ENCODE results near the gene WNT11. TPM values are rescaled to one million over a fixed set of nuclear protein-coding genes. Genes with fewer than 3 reads are reported as not detected.
A peak's percentile ranks its signal among the peaks of the same experiment; 100 is the strongest.

Gene WNT11
- total RNA-seq, 2 donors from 2014 or later: 0.57 to 2.1 TPM

DNA sequence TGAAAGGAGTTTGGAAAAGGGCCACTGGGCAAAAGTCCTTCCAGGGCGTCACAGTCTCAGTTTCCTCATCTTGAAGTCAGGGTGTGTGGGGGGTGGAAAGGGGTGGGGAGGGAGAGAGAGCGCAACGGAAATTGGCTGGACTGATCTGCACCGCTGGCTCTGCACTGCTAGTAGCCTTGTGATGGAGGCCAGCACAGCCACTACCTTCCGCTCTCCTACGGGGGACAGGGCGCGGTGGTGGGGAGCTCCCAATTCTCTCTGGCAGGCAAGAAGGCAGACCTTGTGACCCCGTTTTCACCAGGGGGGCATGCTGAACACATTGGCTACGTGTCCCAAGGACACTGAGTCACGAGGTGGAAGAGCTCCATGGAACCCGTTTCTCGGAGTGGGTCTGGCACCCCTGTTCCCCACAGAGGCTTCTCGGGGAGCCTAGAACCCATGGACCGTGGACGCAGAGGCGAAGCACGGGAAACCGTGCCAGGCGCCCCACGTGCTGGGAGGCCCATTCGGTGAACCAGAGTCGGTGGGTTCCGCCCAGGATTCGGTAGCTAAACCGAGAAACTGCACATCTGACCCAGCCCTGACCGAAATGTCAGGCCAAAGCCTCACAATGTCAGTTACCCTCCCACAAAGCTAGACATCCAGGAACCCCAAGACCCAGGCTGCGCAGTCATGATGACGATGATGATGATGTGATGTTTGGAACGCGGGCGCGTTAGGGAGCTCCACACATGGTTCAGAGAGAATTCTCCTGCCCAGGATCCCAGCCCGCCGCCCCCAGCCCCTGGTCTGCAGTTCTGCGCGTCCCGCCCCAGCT is 28.3 kb upstream of the WNT11 start:
- ATAC-seq (peak; percentile 37), DNase-seq (peak in 1 of 3 donors; percentile 14)
- H3K36me3 Mint-ChIP-seq (ENCODE audit: low read depth): no peaks in the 10 kb centered on the region
- H3K4me1 Mint-ChIP-seq: peaks cover 34% of the 10 kb centered on the region
- peak overlapping the region; percentile 93 for H3K27ac Mint-ChIP-seq
- no peaks in the 10 kb centered on the region for H3K9me3 ChIP-seq (ENCODE audit: control insufficient read depth, low read length, poor library complexity, severe bottlenecking)
- peak overlapping the region; percentile 91 for H3K4me3 Mint-ChIP-seq
- no peaks in the 10 kb centered on the region for H3K27me3 Mint-ChIP-seq

DNA sequence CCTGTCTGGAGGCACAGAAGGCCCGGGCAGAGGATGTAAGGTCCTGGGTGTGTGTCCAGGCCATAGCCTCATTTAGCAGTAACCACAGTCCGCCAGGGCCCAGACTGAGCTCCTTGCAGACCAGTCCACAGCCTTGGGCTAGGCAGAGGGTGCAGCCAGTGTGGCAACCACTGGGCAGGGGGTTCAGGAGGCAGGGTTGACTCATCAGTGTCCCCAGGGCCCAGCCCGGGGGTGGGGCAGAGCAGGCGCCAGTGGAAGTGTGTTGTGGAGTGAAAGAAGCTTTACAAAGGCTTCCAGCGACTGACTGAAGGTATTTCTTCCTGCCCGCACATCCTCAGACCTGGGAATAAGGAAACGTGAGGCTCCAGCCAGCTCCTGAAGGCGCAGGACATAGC is 27.7 kb upstream of the WNT11 start:
- Mint-ChIP-seq H3K27ac (peak overlapping the region; percentile 93), H3K36me3 (ENCODE audit: low read depth) (no peaks in the 10 kb centered on the region)
- no peak for DNase-seq

GRCh38 chr11:76233196-76233921 is 27.1 kb upstream of the WNT11 start:
- peaks cover 4% of the 10 kb centered on the region for H3K27me3 Mint-ChIP-seq
- no peaks in the 10 kb centered on the region for H3K36me3 Mint-ChIP-seq (ENCODE audit: low read depth)
- peaks cover 35% of the 10 kb centered on the region for H3K4me1 Mint-ChIP-seq
- DNase-seq (no peak), ATAC-seq (no peak)
- peak overlapping the region; percentile 59 for H3K27ac Mint-ChIP-seq
- H3K4me3 Mint-ChIP-seq: peak overlapping the region; percentile 91
- no peaks in the 10 kb centered on the region for H3K9me3 ChIP-seq (ENCODE audit: control insufficient read depth, low read length, poor library complexity, severe bottlenecking)

More for the DNA sequence above, 27.7 kb upstream of the WNT11 start:
- H3K27me3 Mint-ChIP-seq: no peaks in the 10 kb centered on the region
- peaks cover 34% of the 10 kb centered on the region for H3K4me1 Mint-ChIP-seq
- peak overlapping the region; percentile 91 for H3K4me3 Mint-ChIP-seq
- no peak for ATAC-seq
- no peaks in the 10 kb centered on the region for H3K9me3 ChIP-seq (ENCODE audit: control insufficient read depth, low read length, poor library complexity, severe bottlenecking)

DNA sequence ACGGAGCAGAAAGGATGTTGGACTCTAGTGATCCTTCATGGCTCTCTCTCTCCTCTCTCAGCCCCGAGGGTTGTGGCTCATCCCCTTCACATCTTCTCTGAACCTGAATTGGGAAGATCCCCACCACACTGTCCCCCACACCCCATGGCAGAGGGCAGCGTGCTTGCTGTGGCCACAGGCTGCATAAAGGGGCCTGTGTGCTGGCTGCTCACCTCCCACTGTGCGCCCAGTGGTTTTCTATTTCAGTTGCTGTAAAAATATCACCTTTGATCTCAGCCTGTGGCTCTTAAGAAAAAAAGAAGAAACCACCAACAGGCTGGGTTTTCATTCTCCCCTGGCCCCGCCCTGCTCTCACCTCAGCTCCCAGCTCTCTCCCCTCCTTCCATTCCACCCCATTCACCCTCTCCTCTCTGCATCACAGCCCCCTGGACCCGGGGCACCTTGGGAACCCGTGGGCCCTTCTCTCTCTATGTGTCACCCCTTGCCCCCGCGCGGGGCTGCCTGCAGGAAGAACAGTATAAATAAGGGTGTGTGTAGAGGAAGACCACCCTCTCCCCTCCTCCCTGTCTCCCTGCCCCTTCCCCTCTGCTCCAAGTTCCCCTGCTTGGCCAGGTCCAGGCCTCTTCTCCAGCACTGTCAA is 25.8 kb upstream of the WNT11 start:
- peak overlapping the region; percentile 89 for H3K4me3 Mint-ChIP-seq
- H3K36me3 Mint-ChIP-seq (ENCODE audit: low read depth): no peaks in the 10 kb centered on the region
- peaks cover 39% of the 10 kb centered on the region for H3K4me1 Mint-ChIP-seq
- H3K27me3 Mint-ChIP-seq: peaks cover 12% of the 10 kb centered on the region
- ATAC-seq (peak; percentile 57), DNase-seq (peak in 1 of 3 donors; percentile 22)
- H3K27ac Mint-ChIP-seq: peak overlapping the region; percentile 59
- no peaks in the 10 kb centered on the region for H3K9me3 ChIP-seq (ENCODE audit: control insufficient read depth, low read length, poor library complexity, severe bottlenecking)

GRCh38 chr11:76231121-76231738 is 24.9 kb upstream of the WNT11 start:
- Mint-ChIP-seq H3K4me3 (no peak overlapping the region), H3K27ac (peak overlapping the region; percentile 59), H3K36me3 (ENCODE audit: low read depth) (no peaks in the 10 kb centered on the region), H3K4me1 (peaks cover 36% of the 10 kb centered on the region), H3K27me3 (peaks cover 12% of the 10 kb centered on the region)
- ATAC-seq: no peak
- H3K9me3 ChIP-seq (ENCODE audit: control insufficient read depth, low read length, poor library complexity, severe bottlenecking): no peaks in the 10 kb centered on the region
- no peak for DNase-seq

GRCh38 chr11:76230392-76230791 is 24.1 kb upstream of the WNT11 start:
- Mint-ChIP-seq H3K4me3 (no peak overlapping the region), H3K36me3 (ENCODE audit: low read depth) (no peaks in the 10 kb centered on the region), H3K4me1 (peaks cover 28% of the 10 kb centered on the region), H3K27me3 (peaks cover 12% of the 10 kb centered on the region), H3K27ac (peak overlapping the region; percentile 8)
- DNase-seq (no peak), ATAC-seq (no peak)
- no peaks in the 10 kb centered on the region for H3K9me3 ChIP-seq (ENCODE audit: control insufficient read depth, low read length, poor library complexity, severe bottlenecking)

DNA sequence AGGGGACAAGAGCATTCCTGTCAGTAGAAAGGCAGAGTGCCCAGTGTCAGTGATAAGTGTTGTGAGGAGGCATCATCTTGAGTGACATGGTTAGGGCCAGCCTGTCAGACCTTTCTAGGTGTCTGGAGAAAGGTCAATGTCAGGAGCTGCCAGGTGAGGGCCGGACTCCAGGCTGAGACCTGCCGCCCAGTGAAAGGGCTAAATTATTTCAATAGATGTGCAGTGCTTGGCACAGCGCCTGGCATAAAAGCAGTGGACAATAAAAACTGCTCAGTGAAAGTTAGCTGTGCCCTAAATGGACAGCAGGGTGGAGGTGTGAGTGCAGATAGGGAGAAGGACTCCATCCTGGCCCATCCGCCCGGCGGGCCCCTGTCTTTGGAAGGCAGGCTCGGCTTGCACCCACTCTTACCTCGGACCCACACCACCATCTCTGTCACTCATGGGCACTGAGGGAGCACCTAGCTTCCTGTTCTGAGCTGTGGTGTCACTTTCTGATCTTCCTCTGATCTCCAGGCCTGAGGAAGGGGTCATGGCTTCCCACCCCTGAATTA is 23.5 kb upstream of the WNT11 start:
- Mint-ChIP-seq H3K27ac (peak overlapping the region; percentile 8), H3K4me3 (no peak overlapping the region), H3K4me1 (peaks cover 24% of the 10 kb centered on the region), H3K36me3 (ENCODE audit: low read depth) (no peaks in the 10 kb centered on the region), H3K27me3 (peaks cover 15% of the 10 kb centered on the region)
- H3K9me3 ChIP-seq (ENCODE audit: control insufficient read depth, low read length, poor library complexity, severe bottlenecking): no peaks in the 10 kb centered on the region
- ATAC-seq: no peak
- DNase-seq: no peak

DNA sequence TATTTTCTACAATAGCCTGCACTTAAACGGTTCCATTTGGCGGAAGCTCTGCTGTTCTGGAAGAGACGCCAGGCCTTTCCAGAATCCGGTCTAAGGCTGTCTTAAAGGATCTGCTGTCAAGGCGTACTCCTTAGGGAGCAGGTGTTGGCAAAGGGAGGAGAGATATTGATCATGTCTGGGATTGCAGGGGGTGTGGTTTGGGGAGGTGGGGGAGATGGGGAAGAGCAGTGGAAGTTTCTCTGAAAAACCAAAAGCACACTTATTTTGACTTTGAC is 22.5 kb upstream of the WNT11 start:
- no peaks in the 10 kb centered on the region for H3K9me3 ChIP-seq (ENCODE audit: control insufficient read depth, low read length, poor library complexity, severe bottlenecking)
- peaks cover 21% of the 10 kb centered on the region for H3K4me1 Mint-ChIP-seq
- DNase-seq (no peak), ATAC-seq (no peak)
- H3K27me3 Mint-ChIP-seq: peaks cover 17% of the 10 kb centered on the region
- no peaks in the 10 kb centered on the region for H3K36me3 Mint-ChIP-seq (ENCODE audit: low read depth)
- H3K4me3 Mint-ChIP-seq: no peak overlapping the region
- no peak overlapping the region for H3K27ac Mint-ChIP-seq

GRCh38 chr11:76228071-76228874 is 22.0 kb upstream of the WNT11 start:
- Mint-ChIP-seq H3K4me3 (no peak overlapping the region), H3K27me3 (peaks cover 21% of the 10 kb centered on the region), H3K4me1 (peaks cover 18% of the 10 kb centered on the region), H3K27ac (no peak overlapping the region), H3K36me3 (ENCODE audit: low read depth) (no peaks in the 10 kb centered on the region)
- no peaks in the 10 kb centered on the region for H3K9me3 ChIP-seq (ENCODE audit: control insufficient read depth, low read length, poor library complexity, severe bottlenecking)
- DNase-seq (no peak), ATAC-seq (no peak)

DNA sequence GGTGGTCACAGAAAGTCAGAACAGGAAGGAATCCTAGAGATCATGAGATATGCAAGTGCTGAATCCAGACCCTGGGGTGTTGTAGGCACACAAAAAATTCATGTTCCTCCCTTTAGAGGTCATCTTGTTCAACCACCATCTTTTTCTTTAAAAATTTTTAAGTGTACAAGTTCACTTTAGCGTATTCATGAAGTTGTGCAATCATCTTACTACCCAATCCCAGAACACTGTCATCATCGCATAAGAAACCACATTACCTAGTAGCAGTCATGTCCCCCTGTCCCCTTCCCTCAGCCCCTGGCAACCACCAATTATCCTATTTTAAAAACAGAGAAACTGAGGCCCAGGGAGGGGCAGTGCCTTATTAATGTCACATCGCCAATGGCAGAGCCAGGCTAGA is 20.3 kb upstream of the WNT11 start:
- Mint-ChIP-seq H3K4me1 (peaks cover 5% of the 10 kb centered on the region), H3K4me3 (no peak overlapping the region), H3K36me3 (ENCODE audit: low read depth) (no peaks in the 10 kb centered on the region), H3K27me3 (peaks cover 22% of the 10 kb centered on the region), H3K27ac (no peak overlapping the region)
- ATAC-seq: no peak
- no peak for DNase-seq
- no peaks in the 10 kb centered on the region for H3K9me3 ChIP-seq (ENCODE audit: control insufficient read depth, low read length, poor library complexity, severe bottlenecking)

- ATAC-seq (no peak), DNase-seq (no peak)
- no peak overlapping the region for H3K27ac Mint-ChIP-seq
- H3K4me3 Mint-ChIP-seq: no peak overlapping the region
- H3K27me3 Mint-ChIP-seq: peaks cover 26% of the 10 kb centered on the region
- peaks cover 5% of the 10 kb centered on the region for H3K4me1 Mint-ChIP-seq
- no peaks in the 10 kb centered on the region for H3K9me3 ChIP-seq (ENCODE audit: control insufficient read depth, low read length, poor library complexity, severe bottlenecking)
- H3K36me3 Mint-ChIP-seq (ENCODE audit: low read depth): no peaks in the 10 kb centered on the region
Measured at GRCh38 chr11:76225122-76225611, 18.9 kb upstream of the WNT11 start.

GRCh38 chr11:76224461-76225121 is 18.3 kb upstream of the WNT11 start:
- DNase-seq: no peak
- no peak for ATAC-seq
- no peak overlapping the region for H3K27ac Mint-ChIP-seq
- H3K36me3 Mint-ChIP-seq (ENCODE audit: low read depth): no peaks in the 10 kb centered on the region
- no peak overlapping the region for H3K4me3 Mint-ChIP-seq
- peaks cover 31% of the 10 kb centered on the region for H3K27me3 Mint-ChIP-seq
- peaks cover 5% of the 10 kb centered on the region for H3K4me1 Mint-ChIP-seq
- H3K9me3 ChIP-seq (ENCODE audit: control insufficient read depth, low read length, poor library complexity, severe bottlenecking): no peaks in the 10 kb centered on the region
